ENCODE results near the gene DYNLT5.

Gene DYNLT5

DNA sequence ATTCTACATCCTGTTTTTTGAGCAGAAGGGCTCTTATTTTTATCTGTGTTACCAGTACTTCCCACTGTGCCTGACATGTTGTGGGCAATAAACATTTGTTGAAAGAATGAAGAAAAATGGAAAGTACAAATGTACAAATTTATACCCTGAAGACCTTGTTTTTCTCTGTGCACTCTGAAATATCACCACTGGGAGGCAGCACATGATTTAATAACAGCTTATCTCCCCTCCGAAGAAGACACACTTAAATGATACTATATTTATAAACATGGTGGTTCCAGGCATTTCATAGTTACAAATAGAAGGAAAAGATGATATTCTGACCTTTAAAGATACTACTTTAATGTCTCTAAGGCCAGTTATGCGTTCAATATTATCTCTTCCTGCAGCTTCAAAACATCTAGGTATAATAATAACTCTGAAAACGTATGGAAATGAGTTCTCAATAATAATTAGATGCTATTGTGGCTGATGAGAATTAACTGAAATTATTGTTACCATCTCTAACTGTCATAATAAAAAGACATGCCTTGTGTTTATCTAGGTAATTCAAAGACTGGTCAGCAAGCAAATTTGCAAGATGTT, 12.8 kb downstream of the DYNLT5 start:
- TF ChIP-seq TOX (CRISPR knock-in tag; IDR thresholded peaks at IDR 0.05; ENCODE audit: borderline replicate concordance): no peak
- TF ChIP-seq, protein P1, sequence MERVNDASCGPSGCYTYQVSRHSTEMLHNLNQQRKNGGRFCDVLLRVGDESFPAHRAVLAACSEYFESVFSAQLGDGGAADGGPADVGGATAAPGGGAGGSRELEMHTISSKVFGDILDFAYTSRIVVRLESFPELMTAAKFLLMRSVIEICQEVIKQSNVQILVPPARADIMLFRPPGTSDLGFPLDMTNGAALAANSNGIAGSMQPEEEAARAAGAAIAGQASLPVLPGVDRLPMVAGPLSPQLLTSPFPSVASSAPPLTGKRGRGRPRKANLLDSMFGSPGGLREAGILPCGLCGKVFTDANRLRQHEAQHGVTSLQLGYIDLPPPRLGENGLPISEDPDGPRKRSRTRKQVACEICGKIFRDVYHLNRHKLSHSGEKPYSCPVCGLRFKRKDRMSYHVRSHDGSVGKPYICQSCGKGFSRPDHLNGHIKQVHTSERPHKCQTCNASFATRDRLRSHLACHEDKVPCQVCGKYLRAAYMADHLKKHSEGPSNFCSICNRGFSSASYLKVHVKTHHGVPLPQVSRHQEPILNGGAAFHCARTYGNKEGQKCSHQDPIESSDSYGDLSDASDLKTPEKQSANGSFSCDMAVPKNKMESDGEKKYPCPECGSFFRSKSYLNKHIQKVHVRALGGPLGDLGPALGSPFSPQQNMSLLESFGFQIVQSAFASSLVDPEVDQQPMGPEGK (CRISPR knock-in tag; IDR thresholded peaks at IDR 0.05; ENCODE audit: borderline replicate concordance): no peak
- TF ChIP-seq, protein P2, sequence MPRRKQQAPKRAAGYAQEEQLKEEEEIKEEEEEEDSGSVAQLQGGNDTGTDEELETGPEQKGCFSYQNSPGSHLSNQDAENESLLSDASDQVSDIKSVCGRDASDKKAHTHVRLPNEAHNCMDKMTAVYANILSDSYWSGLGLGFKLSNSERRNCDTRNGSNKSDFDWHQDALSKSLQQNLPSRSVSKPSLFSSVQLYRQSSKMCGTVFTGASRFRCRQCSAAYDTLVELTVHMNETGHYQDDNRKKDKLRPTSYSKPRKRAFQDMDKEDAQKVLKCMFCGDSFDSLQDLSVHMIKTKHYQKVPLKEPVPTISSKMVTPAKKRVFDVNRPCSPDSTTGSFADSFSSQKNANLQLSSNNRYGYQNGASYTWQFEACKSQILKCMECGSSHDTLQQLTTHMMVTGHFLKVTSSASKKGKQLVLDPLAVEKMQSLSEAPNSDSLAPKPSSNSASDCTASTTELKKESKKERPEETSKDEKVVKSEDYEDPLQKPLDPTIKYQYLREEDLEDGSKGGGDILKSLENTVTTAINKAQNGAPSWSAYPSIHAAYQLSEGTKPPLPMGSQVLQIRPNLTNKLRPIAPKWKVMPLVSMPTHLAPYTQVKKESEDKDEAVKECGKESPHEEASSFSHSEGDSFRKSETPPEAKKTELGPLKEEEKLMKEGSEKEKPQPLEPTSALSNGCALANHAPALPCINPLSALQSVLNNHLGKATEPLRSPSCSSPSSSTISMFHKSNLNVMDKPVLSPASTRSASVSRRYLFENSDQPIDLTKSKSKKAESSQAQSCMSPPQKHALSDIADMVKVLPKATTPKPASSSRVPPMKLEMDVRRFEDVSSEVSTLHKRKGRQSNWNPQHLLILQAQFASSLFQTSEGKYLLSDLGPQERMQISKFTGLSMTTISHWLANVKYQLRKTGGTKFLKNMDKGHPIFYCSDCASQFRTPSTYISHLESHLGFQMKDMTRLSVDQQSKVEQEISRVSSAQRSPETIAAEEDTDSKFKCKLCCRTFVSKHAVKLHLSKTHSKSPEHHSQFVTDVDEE (CRISPR knock-in tag; IDR thresholded peaks at IDR 0.05): no peak
- no peak for TF ChIP-seq PPARA (CRISPR knock-in tag; IDR thresholded peaks at IDR 0.05; ENCODE audit: borderline replicate concordance)
- TF ChIP-seq, protein P3, sequence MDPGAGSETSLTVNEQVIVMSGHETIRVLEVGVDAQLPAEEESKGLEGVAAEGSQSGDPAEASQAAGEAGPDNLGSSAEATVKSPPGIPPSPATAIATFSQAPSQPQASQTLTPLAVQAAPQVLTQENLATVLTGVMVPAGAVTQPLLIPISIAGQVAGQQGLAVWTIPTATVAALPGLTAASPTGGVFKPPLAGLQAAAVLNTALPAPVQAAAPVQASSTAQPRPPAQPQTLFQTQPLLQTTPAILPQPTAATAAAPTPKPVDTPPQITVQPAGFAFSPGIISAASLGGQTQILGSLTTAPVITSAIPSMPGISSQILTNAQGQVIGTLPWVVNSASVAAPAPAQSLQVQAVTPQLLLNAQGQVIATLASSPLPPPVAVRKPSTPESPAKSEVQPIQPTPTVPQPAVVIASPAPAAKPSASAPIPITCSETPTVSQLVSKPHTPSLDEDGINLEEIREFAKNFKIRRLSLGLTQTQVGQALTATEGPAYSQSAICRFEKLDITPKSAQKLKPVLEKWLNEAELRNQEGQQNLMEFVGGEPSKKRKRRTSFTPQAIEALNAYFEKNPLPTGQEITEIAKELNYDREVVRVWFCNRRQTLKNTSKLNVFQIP (CRISPR knock-in tag; IDR thresholded peaks at IDR 0.05; ENCODE audit: borderline replicate concordance, low read depth): no peak
- ATAC-seq: peak; percentile 90

DNA sequence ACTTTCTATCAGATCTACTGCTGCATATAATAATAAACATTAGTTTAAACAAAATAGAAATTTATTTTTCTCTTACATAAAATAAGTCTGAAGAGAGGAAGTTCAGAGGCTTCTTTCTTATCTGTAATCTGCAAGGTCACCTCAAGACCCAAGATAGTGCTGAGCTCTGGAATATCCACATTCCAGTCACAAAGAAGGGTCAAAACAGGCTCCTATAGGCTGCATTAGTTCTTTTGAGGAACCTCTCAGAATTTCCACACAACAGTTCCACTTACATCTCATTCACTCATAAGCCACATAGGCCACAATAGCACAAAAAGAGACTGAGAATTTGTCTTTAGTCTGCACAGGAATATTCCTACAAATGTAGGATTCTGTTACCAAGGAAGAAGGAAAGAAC, 15.4 kb downstream of the DYNLT5 start:
- TF ChIP-seq ISL1 (CRISPR knock-in tag; IDR thresholded peaks at IDR 0.05): no peak
- no peak for TF ChIP-seq ESRRG (CRISPR knock-in tag; IDR thresholded peaks at IDR 0.05)
- ATAC-seq: no peak

DNA sequence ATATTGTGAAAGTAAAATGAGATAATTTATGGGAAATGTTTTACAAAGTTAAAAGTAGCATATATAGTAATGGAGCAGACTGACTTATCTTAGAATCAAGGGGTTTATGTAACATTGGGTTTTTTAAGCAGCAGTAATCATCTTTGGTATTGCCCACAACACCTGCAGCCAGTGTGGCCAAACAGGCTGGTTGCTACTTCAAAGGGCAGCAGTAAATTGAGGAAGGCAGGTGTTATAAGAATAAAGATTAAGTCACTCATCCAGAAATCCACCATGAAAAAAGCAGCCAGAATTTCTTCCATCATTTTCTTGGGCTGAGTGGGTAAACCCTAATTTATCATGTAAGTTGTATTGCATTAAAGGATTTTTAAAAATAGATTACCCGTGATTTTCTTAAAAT, 16.7 kb downstream of the DYNLT5 start:
- no peak for ATAC-seq
- no peak for TF ChIP-seq TOX (CRISPR knock-in tag; IDR thresholded peaks at IDR 0.05; ENCODE audit: borderline replicate concordance)
- TF ChIP-seq ZNF8 (CRISPR knock-in tag; IDR thresholded peaks at IDR 0.05): no peak
- TF ChIP-seq, protein P4, sequence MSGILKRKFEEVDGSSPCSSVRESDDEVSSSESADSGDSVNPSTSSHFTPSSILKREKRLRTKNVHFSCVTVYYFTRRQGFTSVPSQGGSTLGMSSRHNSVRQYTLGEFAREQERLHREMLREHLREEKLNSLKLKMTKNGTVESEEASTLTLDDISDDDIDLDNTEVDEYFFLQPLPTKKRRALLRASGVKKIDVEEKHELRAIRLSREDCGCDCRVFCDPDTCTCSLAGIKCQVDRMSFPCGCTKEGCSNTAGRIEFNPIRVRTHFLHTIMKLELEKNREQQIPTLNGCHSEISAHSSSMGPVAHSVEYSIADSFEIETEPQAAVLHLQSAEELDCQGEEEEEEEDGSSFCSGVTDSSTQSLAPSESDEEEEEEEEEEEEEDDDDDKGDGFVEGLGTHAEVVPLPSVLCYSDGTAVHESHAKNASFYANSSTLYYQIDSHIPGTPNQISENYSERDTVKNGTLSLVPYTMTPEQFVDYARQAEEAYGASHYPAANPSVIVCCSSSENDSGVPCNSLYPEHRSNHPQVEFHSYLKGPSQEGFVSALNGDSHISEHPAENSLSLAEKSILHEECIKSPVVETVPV (CRISPR knock-in tag; IDR thresholded peaks at IDR 0.05): no peak
- TF ChIP-seq GLIS3 (CRISPR knock-in tag; IDR thresholded peaks at IDR 0.05): no peak
- TF ChIP-seq ZFP3 (CRISPR knock-in tag; IDR thresholded peaks at IDR 0.05): no peak
- TF ChIP-seq, protein P3 (CRISPR knock-in tag; IDR thresholded peaks at IDR 0.05; ENCODE audit: borderline replicate concordance, low read depth): no peak
- TF ChIP-seq PPARA (CRISPR knock-in tag; IDR thresholded peaks at IDR 0.05; ENCODE audit: borderline replicate concordance): no peak
- no peak for TF ChIP-seq BACH2 (CRISPR knock-in tag; IDR thresholded peaks at IDR 0.05; ENCODE audit: borderline replicate concordance)
- TF ChIP-seq ZC3H10 (CRISPR knock-in tag; IDR thresholded peaks at IDR 0.05): no peak
- no peak for TF ChIP-seq TCF4 (CRISPR knock-in tag; IDR thresholded peaks at IDR 0.05; ENCODE audit: borderline replicate concordance)
- no peak for TF ChIP-seq ZFP30 (CRISPR knock-in tag; IDR thresholded peaks at IDR 0.05)
- TF ChIP-seq, protein P5, sequence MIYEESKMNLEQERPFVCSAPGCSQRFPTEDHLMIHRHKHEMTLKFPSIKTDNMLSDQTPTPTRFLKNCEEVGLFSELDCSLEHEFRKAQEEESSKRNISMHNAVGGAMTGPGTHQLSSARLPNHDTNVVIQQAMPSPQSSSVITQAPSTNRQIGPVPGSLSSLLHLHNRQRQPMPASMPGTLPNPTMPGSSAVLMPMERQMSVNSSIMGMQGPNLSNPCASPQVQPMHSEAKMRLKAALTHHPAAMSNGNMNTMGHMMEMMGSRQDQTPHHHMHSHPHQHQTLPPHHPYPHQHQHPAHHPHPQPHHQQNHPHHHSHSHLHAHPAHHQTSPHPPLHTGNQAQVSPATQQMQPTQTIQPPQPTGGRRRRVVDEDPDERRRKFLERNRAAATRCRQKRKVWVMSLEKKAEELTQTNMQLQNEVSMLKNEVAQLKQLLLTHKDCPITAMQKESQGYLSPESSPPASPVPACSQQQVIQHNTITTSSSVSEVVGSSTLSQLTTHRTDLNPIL (CRISPR knock-in tag; IDR thresholded peaks at IDR 0.05; ENCODE audit: low read depth): no peak
- no peak for TF ChIP-seq ESRRG (CRISPR knock-in tag; IDR thresholded peaks at IDR 0.05)
- no peak for TF ChIP-seq SNAI2 (CRISPR knock-in tag; IDR thresholded peaks at IDR 0.05)
- no peak for TF ChIP-seq OSR1 (CRISPR knock-in tag; IDR thresholded peaks at IDR 0.05)
- TF ChIP-seq ISL1 (CRISPR knock-in tag; IDR thresholded peaks at IDR 0.05): no peak
- TF ChIP-seq, protein P2 (CRISPR knock-in tag; IDR thresholded peaks at IDR 0.05): no peak

Data from SK-N-SH treated with all-trans-retinoic acid at 6 μM for 48 hours (cell line).